ENCODE data around the gene APLP2. TPM values are rescaled to one million over a fixed set of nuclear protein-coding genes. Genes with fewer than 3 reads are reported as not detected.
A peak's percentile ranks its signal among the peaks of the same experiment; 100 is the strongest.

Gene APLP2
- total and polyA plus RNA-seq, 2 of the 13 experiments (the other 11 are each of a cell fraction or from before 2014, with no cell fraction given): 315 to 594 TPM

DNA sequence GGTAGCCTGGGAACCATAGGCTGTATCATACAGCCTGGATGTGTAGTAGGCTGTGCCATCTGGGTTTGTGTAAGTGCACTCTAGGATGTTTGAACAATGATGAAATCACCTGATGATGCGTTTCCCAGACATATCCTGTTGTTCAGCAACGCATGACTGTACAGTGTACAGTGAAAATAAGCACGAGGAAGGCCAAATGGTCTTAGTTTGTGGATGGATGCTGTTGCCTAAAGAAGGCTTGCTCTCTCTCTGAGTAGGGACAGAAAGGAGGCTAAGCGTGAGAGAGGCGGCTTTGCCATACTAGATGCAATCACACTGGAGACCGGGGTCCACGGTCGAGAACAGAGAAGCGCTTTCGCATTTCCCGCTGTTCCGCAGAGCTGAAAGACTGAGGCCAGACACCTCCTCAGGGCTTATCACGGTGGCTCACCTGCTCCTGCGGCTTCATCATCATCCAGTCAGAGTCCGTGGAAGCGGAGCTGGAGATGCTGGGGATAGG lies 27.6 kb upstream of the APLP2 start (continued):
- TF ChIP-seq, protein P1, sequence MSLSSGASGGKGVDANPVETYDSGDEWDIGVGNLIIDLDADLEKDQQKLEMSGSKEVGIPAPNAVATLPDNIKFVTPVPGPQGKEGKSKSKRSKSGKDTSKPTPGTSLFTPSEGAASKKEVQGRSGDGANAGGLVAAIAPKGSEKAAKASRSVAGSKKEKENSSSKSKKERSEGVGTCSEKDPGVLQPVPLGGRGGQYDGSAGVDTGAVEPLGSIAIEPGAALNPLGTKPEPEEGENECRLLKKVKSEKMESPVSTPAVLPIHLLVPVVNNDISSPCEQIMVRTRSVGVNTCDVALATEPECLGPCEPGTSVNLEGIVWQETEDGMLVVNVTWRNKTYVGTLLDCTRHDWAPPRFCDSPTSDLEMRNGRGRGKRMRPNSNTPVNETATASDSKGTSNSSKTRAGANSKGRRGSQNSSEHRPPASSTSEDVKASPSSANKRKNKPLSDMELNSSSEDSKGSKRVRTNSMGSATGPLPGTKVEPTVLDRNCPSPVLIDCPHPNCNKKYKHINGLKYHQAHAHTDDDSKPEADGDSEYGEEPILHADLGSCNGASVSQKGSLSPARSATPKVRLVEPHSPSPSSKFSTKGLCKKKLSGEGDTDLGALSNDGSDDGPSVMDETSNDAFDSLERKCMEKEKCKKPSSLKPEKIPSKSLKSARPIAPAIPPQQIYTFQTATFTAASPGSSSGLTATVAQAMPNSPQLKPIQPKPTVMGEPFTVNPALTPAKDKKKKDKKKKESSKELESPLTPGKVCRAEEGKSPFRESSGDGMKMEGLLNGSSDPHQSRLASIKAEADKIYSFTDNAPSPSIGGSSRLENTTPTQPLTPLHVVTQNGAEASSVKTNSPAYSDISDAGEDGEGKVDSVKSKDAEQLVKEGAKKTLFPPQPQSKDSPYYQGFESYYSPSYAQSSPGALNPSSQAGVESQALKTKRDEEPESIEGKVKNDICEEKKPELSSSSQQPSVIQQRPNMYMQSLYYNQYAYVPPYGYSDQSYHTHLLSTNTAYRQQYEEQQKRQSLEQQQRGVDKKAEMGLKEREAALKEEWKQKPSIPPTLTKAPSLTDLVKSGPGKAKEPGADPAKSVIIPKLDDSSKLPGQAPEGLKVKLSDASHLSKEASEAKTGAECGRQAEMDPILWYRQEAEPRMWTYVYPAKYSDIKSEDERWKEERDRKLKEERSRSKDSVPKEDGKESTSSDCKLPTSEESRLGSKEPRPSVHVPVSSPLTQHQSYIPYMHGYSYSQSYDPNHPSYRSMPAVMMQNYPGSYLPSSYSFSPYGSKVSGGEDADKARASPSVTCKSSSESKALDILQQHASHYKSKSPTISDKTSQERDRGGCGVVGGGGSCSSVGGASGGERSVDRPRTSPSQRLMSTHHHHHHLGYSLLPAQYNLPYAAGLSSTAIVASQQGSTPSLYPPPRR (CRISPR knock-in tag; IDR thresholded peaks at IDR 0.05; ENCODE audit: borderline replicate concordance): no peak
- TF ChIP-seq GTF2F1 (IDR thresholded peaks at IDR 0.05; ENCODE audit: low read length) (no peak), SRSF4 (IDR thresholded peaks at IDR 0.05; ENCODE audit: low read depth, low read length, poor library complexity, severe bottlenecking) (no peak), THAP11 (CRISPR knock-in tag; IDR thresholded peaks at IDR 0.05) (peak; percentile 60; the same call in 1 of the 2 replicates), KLF9 (CRISPR knock-in tag; IDR thresholded peaks at IDR 0.05; ENCODE audit: low read depth) (no peak), ZNF441 (CRISPR knock-in tag; IDR thresholded peaks at IDR 0.05; ENCODE audit: borderline replicate concordance) (no peak), DNMT3B (CRISPR knock-in tag; conservative IDR thresholded peaks at IDR 0.05) (no peak), HMG20A (CRISPR knock-in tag; IDR thresholded peaks at IDR 0.05; ENCODE audit: borderline replicate concordance) (peak; percentile 76; the same call in 1 of the 2 replicates), ZNF790 (CRISPR knock-in tag; IDR thresholded peaks at IDR 0.05; ENCODE audit: borderline replicate concordance) (no peak), SAP130 (CRISPR knock-in tag; IDR thresholded peaks at IDR 0.05; ENCODE audit: low read depth) (peak; percentile 82), ZNF335 (CRISPR knock-in tag; IDR thresholded peaks at IDR 0.05) (0 out of 2 replicates have a peak, but pooled peaks have one; percentile 35)
- TF ChIP-seq, protein P2, sequence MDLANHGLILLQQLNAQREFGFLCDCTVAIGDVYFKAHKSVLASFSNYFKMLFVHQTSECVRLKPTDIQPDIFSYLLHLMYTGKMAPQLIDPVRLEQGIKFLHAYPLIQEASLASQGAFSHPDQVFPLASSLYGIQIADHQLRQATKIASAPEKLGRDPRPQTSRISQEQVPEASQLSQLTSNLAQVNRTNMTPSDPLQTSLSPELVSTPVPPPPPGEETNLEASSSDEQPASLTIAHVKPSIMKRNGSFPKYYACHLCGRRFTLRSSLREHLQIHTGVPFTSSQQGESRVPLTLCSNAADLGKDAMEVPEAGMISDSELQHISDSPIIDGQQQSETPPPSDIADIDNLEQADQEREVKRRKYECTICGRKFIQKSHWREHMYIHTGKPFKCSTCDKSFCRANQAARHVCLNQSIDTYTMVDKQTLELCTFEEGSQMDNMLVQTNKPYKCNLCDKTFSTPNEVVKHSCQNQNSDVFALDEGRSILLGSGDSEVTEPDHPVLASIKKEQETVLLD (CRISPR knock-in tag; IDR thresholded peaks at IDR 0.05; ENCODE audit: low read depth): no peak
- TF ChIP-seq, protein P3, sequence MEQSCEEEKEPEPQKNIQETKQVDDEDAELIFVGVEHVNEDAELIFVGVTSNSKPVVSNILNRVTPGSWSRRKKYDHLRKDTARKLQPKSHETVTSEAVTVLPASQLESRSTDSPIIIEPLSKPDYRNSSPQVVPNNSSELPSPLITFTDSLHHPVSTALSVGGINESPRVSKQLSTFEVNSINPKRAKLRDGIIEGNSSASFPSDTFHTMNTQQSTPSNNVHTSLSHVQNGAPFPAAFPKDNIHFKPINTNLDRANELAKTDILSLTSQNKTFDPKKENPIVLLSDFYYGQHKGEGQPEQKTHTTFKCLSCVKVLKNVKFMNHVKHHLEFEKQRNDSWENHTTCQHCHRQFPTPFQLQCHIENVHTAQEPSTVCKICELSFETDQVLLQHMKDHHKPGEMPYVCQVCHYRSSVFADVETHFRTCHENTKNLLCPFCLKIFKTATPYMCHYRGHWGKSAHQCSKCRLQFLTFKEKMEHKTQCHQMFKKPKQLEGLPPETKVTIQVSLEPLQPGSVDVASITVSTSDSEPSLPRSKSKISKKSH (CRISPR knock-in tag; IDR thresholded peaks at IDR 0.05; ENCODE audit: borderline replicate concordance): no peak
- TF ChIP-seq, protein P4, sequence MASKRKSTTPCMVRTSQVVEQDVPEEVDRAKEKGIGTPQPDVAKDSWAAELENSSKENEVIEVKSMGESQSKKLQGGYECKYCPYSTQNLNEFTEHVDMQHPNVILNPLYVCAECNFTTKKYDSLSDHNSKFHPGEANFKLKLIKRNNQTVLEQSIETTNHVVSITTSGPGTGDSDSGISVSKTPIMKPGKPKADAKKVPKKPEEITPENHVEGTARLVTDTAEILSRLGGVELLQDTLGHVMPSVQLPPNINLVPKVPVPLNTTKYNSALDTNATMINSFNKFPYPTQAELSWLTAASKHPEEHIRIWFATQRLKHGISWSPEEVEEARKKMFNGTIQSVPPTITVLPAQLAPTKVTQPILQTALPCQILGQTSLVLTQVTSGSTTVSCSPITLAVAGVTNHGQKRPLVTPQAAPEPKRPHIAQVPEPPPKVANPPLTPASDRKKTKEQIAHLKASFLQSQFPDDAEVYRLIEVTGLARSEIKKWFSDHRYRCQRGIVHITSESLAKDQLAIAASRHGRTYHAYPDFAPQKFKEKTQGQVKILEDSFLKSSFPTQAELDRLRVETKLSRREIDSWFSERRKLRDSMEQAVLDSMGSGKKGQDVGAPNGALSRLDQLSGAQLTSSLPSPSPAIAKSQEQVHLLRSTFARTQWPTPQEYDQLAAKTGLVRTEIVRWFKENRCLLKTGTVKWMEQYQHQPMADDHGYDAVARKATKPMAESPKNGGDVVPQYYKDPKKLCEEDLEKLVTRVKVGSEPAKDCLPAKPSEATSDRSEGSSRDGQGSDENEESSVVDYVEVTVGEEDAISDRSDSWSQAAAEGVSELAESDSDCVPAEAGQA (IDR thresholded peaks at IDR 0.05; ENCODE audit: low read depth): peak; percentile 23; the same call in 1 of the 2 replicates
- TF ChIP-seq, protein P4 (CRISPR knock-in tag; IDR thresholded peaks at IDR 0.05; ENCODE audit: borderline replicate concordance): no peak
- TF ChIP-seq, protein P5, sequence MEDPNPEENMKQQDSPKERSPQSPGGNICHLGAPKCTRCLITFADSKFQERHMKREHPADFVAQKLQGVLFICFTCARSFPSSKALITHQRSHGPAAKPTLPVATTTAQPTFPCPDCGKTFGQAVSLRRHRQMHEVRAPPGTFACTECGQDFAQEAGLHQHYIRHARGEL (CRISPR knock-in tag; IDR thresholded peaks at IDR 0.05): no peak

Data from HepG2 (cell line).